HCT116 (cell line): Measurements from ENCODE around the gene BEND6. TPM values are rescaled to one million over a fixed set of nuclear protein-coding genes. Genes with fewer than 3 reads are reported as not detected.

Experiments
- ATAC-seq: fragments of 200-7000 bp; cut with Tn5 transposase; 2 replicates; pipeline ENCODE4 v1.9.1; 2020; ENCODE audit warnings: mild to moderate bottlenecking, moderate library complexity
- BruUV-seq: library from RNA; stranded (reverse); fragments of 400-500 nt; replicated peaks from 2 replicates; lab custom pipeline; 2021; lab: Mats Ljungman, UMichigan
- CTCF ChIA-PET: fragments of 300-600 bp; sonication (Branson Sonifier 250); formaldehyde crosslinking; loops from one replicate; lab custom pipeline; 2021; ENCODE audit warnings: antibody characterized with exemption; lab: Charles Lee
- POLR2A ChIA-PET: fragments of 300-600, 350-600 bp; sonication (Branson Sonifier 250); formaldehyde crosslinking; loops from one replicate; lab custom pipeline; 2021; ENCODE audit warnings: antibody characterized with exemption; lab: Charles Lee
- RAD21 ChIA-PET, 2 experiments: fragments of 300-600 bp; sonication (Branson Sonifier 250); formaldehyde crosslinking; loops; one replicate each; lab custom pipeline; 2023; ENCODE audit warnings: low total read pairs in 2 of 2; ENCODE audit not compliant: uncharacterized antibody in 2 of 2, unreplicated experiment in 2 of 2, low non-redundant PET in 1 of 2; lab: Charles Lee
- DNase-seq: peaks from one replicate; pipeline ENCODE4 v3.0.0-alpha.2; 2010; ENCODE audit warnings: low read depth, low spot score
- H2AFZ ChIP-seq: fragments of 200-600 bp; shearing (Covaris generic), sonication (generic); 2 replicates; pipeline ENCODE4 v1.6.1; 2017; ENCODE audit warnings: low read depth, mixed run types, mixed read lengths, antibody characterized with exemption, low read length; ENCODE audit not compliant: poor library complexity, severe bottlenecking
- H3K27ac ChIP-seq: 2 replicates; pipeline ENCODE4 v1.5.1; 2012; ENCODE audit warnings: low read depth, low read length
- H3K27me3 ChIP-seq: fragments of 200-600 bp; sonication (generic); 2 replicates; pipeline ENCODE4 v1.6.1; 2016; ENCODE audit warnings: mixed run types, low read length, mixed read lengths; ENCODE audit not compliant: insufficient read depth
- H3K36me3 ChIP-seq, 2 experiments: fragments of 200-500 bp in 1 of 2; fragments of 200-600 bp in 1 of 2; sonication (Bioruptor generic) in 1 of 2; sonication (generic) in 1 of 2; 2 replicates each; pipeline versions ENCODE4 v1.5.1 to v1.6.1; 2014 to 2016; ENCODE audit warnings: low read length in 2 of 2, inconsistent platforms in 1 of 2, mixed read lengths in 1 of 2, mixed run types in 1 of 2; ENCODE audit not compliant: insufficient read depth in 2 of 2, control insufficient read depth in 1 of 2
- H3K4me1 ChIP-seq, 2 experiments: fragments of 200-600 bp in 1 of 2; sonication (generic) in 1 of 2; 2 replicates each; pipeline versions ENCODE4 v1.5.1 to v1.6.1; 2012 to 2017; ENCODE audit warnings: low read length in 2 of 2, inconsistent platforms in 1 of 2, mild to moderate bottlenecking in 1 of 2, mixed read lengths in 1 of 2, mixed run types in 1 of 2, moderate library complexity in 1 of 2; ENCODE audit not compliant: insufficient read depth in 2 of 2, control insufficient read depth in 1 of 2
- H3K4me2 ChIP-seq: fragments of 200-600 bp; sonication (generic); 2 replicates; pipeline ENCODE4 v1.6.1; 2017; ENCODE audit warnings: mixed run types, low read length, mixed read lengths
- H3K4me3 ChIP-seq, 2 experiments: fragments of 200-600 bp in 1 of 2; sonication (generic) in 1 of 2; replicated peaks in 1 of 2; 2 replicates each; pipeline ENCODE4 v1.5.1; 2011 to 2016; ENCODE audit warnings: low read length in 2 of 2, control low read depth in 1 of 2, low read depth in 1 of 2, mild to moderate bottlenecking in 1 of 2, mixed read lengths in 1 of 2, mixed run types in 1 of 2
- H3K79me2 ChIP-seq: fragments of 200-600 bp; sonication (generic); 2 replicates; pipeline ENCODE4 v1.6.1; 2017; ENCODE audit warnings: mild to moderate bottlenecking, mixed run types, low read length, moderate library complexity, mixed read lengths; ENCODE audit not compliant: insufficient read depth
- H3K9ac ChIP-seq: fragments of 200-600 bp; sonication (generic); 2 replicates; pipeline ENCODE4 v1.6.1; 2016; ENCODE audit warnings: low read length, mixed read lengths
- H3K9me2 ChIP-seq: fragments of 200-600 bp; sonication (generic), shearing (Covaris generic); 2 replicates; pipeline ENCODE4 v1.6.1; 2017; ENCODE audit warnings: mixed run types, mild to moderate bottlenecking, moderate library complexity; ENCODE audit not compliant: insufficient read depth
- H3K9me3 ChIP-seq, 2 experiments: fragments of 200-500 bp in 1 of 2; fragments of 200-600 bp in 1 of 2; sonication (Bioruptor generic) in 1 of 2; sonication (generic) in 1 of 2; 2 replicates each; pipeline ENCODE4 v1.6.1; 2014 to 2017; ENCODE audit warnings: low read length in 2 of 2, mixed read lengths in 2 of 2, inconsistent platforms in 1 of 2, low read depth in 1 of 2, mild to moderate bottlenecking in 1 of 2, mixed run types in 1 of 2, moderate library complexity in 1 of 2; ENCODE audit not compliant: control insufficient read depth in 1 of 2, insufficient read depth in 1 of 2
- H4K20me1 ChIP-seq: fragments of 200-600 bp; sonication (generic), shearing (Covaris generic); 2 replicates; pipeline ENCODE4 v1.6.1; 2017; ENCODE audit warnings: mixed run types, mild to moderate bottlenecking, moderate library complexity; ENCODE audit not compliant: insufficient read depth
- CEBPB ChIP-seq: IDR thresholded peaks from 2 replicates; pipeline ENCODE4 v1.6.1; 2012; ENCODE audit warnings: low read depth
- EGR1 ChIP-seq: IDR thresholded peaks from 2 replicates; pipeline ENCODE4 v1.6.1; 2012; ENCODE audit warnings: low read depth
- EZH2 ChIP-seq: fragments of 200-600 bp; sonication (generic); IDR thresholded peaks from 2 replicates; pipeline ENCODE4 v1.6.1; 2017; ENCODE audit warnings: antibody characterized with exemption, mixed run types
- FOSL1 ChIP-seq: IDR thresholded peaks from 2 replicates; pipeline ENCODE4 v1.6.1; 2012; ENCODE audit warnings: low read depth
- SIN3A ChIP-seq: IDR thresholded peaks from 2 replicates; pipeline ENCODE4 v1.6.1; 2012; ENCODE audit warnings: low read depth
- YY1 ChIP-seq: IDR thresholded peaks from 2 replicates; pipeline ENCODE4 v1.6.1; 2011; ENCODE audit warnings: low read length, low read depth, moderate library complexity, mild to moderate bottlenecking; ENCODE audit not compliant: insufficient replicate concordance; ENCODE audit errors: extremely low read depth
- intact Hi-C: fragments of 100-400 bp; cut with micrococcal nuclease; formaldehyde crosslinking; loops from 2 replicates; pipeline ENCODE4 v1.10.0; 2022
- total RNA-seq: library from RNA; stranded (reverse); gene quantifications from one replicate; pipeline ENCODE4 v1.2.1, GENCODE V29; 2021; ENCODE audit not compliant: unreplicated experiment

Gene BEND6
- total RNA-seq, 1 experiment from 2014 or later = 4.0 TPM

DNA sequence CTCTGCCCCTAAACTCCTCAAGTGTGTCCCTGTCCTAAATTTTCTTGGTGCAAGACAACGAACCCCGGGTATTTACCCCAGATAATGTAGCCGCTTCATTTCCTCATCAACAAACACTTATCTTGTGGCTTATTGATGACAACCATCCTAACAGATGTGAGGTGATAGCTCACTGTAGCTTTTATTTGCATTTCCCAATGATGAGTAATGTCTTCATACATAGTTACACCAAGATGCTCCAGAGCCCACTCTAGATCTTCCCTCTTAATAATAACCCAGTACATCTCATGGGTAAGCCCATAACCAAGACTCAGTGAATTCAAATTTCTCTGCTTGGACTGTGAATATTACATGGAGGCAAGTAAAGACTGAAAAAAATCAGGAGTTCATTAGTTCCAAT is 48.2 kb upstream of the BEND6 start:
- Histone ChIP-seq H3K9ac (no peak overlapping the region), H4K20me1 (no peaks in the 10 kb centered on the region), H3K9me3 (no peaks in the 10 kb centered on the region), H3K4me2 (peak overlapping the region; percentile 28; the same call in 1 of the 2 replicates), H3K4me3 (no peak overlapping the region), H3K79me2 (peaks cover 52% of the 10 kb centered on the region), H3K27me3 (no peaks in the 10 kb centered on the region), H3K9me2 (no peaks in the 10 kb centered on the region), H3K36me3 (no peaks in the 10 kb centered on the region), H3K27ac (no peak overlapping the region), H2AFZ (no peak overlapping the region), H3K4me1 (peaks cover 61 to 84% of the 10 kb centered on the region in 2 experiments)
- CTCF ChIA-PET = interaction anchor here (1.4 kb wide), 1 partner anchor 418 kb away, joined by 3 read pairs; no protein-coding TSS in a partner anchor
- TF ChIP-seq FOSL1 = peak; percentile 13; the same call in 1 of the 2 replicates
- TF ChIP-seq CEBPB = no peak
- intact Hi-C loops = loop anchor here (1.0 to 10.0 kb wide), 2 partner anchors 49 to 188 kb away; partner anchors contain the start of genes BEND6 and ZNF451
- RAD21 ChIA-PET = interaction anchor here in 1 of 2 experiments (1.6 kb wide), 1 partner anchor 31 kb away, joined by 3 read pairs; no protein-coding TSS in a partner anchor
- ATAC-seq (no peak), DNase-seq (no peak)
- POLR2A ChIA-PET = interaction anchor here (1.3 kb wide), 1 partner anchor 10 kb away, joined by 3 read pairs; no protein-coding TSS in a partner anchor
- no TSS peak for BruUV-seq

DNA sequence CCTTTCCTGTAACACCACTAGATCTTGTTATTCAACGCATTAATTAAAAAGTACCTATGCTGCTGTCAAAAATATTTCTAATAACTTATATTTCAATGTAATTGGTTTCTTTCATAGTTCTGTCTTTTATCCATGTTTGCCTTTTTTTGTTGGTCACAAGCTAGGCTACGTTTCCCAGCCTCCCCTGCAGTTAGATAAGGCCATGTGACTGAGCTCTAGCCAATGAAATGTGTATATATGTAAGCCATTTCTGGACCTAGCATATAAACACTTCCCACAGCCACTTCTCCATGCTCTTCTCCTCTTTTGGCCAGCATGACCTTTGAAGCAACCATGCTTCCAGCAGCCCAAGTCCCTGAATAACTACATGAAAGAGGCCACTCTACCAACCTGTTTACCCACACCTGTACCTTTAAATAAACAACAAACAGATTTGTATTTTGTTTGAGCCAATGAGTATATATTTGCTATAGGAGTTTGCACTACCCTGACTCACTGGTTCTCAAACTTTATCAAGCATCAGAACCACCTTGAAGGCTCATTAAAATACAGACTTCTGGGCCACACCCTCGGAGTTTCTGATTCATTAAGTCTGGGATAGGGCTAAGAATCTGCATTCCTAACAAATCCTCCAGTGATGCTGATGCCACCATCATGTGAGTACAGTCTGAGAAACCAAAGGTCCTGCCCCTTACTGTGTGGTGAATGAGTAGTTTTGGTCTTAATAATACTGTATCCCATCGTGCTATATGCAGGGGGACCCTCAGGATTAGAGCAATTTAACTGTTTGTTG is 45.6 kb upstream of the BEND6 start:
- Histone ChIP-seq H3K9me3 (no peaks in the 10 kb centered on the region), H3K4me2 (peak overlapping the region; percentile 43), H3K36me3 (no peaks in the 10 kb centered on the region), H3K27me3 (no peaks in the 10 kb centered on the region), H3K4me3 (no peak overlapping the region), H3K27ac (peak overlapping the region; percentile 34; the same call in 1 of the 2 replicates), H3K9ac (no peak overlapping the region), H3K9me2 (no peaks in the 10 kb centered on the region), H3K4me1 (peaks cover 72 to 91% of the 10 kb centered on the region in 2 experiments), H4K20me1 (no peaks in the 10 kb centered on the region), H2AFZ (no peak overlapping the region), H3K79me2 (peaks cover 57% of the 10 kb centered on the region)
- RAD21 ChIA-PET = no interaction called here
- peak; percentile 27; the same call in 1 of the 2 replicates for ATAC-seq
- intact Hi-C loops = loop anchor here (10.0 kb wide), 1 partner anchor 185 kb away; the partner anchor contains the start of gene ZNF451
- no peak for DNase-seq
- POLR2A ChIA-PET = no interaction called here
- CTCF ChIA-PET = no interaction called here
- no TSS peak for BruUV-seq
- TF ChIP-seq EGR1 (no peak), SIN3A (no peak), YY1 (no peak), EZH2 (no peak)
